NB4 (cell line): Measurements from ENCODE around the gene CEP192.

Source experiments
- DNase-seq: peaks from one replicate; pipeline ENCODE4 v3.0.0; 2010; ENCODE audit warnings: low read depth
- H3K4me3 ChIP-seq: one replicate; pipeline ENCODE4 v1.5.1; 2011; ENCODE audit warnings: mild to moderate bottlenecking, low read depth, low read length, moderate library complexity
- CTCF ChIP-seq: IDR thresholded peaks from one replicate; pipeline ENCODE4 v1.5.1; 2012; ENCODE audit warnings: low read depth, low read length
- MYC ChIP-seq: IDR thresholded peaks from 2 replicates; pipeline ENCODE4 v1.6.1; 2011; ENCODE audit warnings: low read depth, low read length

Gene CEP192

GRCh38 chr18:13173578-13174145 lies 182.5 kb downstream of the CEP192 start:
- no peak for DNase-seq
- no peak for TF ChIP-seq MYC
- TF ChIP-seq CTCF: no peak

More at GRCh38 chr18:13173578-13174145, 182.5 kb downstream of the CEP192 start:
- no peak overlapping the region for H3K4me3 ChIP-seq
